K562 (cell line): ENCODE results near the gene TAF3. TPM values are rescaled to one million over a fixed set of nuclear protein-coding genes. Genes with fewer than 3 reads are reported as not detected.

Experiments
- E2F6 ChIP-seq, 2 experiments: IDR thresholded peaks; 2 replicates each; pipeline ENCODE4 v1.6.1; 2011; ENCODE audit warnings: borderline replicate concordance in 1 of 2, control low read depth in 1 of 2, low read depth in 1 of 2, low read length in 1 of 2, mild to moderate bottlenecking in 1 of 2, mixed read lengths in 1 of 2, moderate library complexity in 1 of 2; ENCODE audit not compliant: insufficient read depth in 1 of 2, insufficient read length in 1 of 2, poor library complexity in 1 of 2, severe bottlenecking in 1 of 2; ENCODE audit errors: extremely low read depth in 1 of 2
- ETV5 ChIP-seq: sonication (generic); formaldehyde crosslinking; IDR thresholded peaks from 2 replicates; pipeline ENCODE4 v1.4.0; 2020; ENCODE audit warnings: low read depth, mild to moderate bottlenecking, missing genetic modification reagents
- FIP1L1 ChIP-seq: fragments of 200-400 bp; formaldehyde crosslinking; IDR thresholded peaks from 2 replicates; pipeline ENCODE4 v1.6.1; 2018; ENCODE audit warnings: mild to moderate bottlenecking, low read depth, low read length; ENCODE audit not compliant: poor library complexity, severe bottlenecking
- FOXP1 ChIP-seq: sonication (generic); formaldehyde crosslinking; IDR thresholded peaks from 2 replicates; pipeline ENCODE4 v1.8.0; 2022; ENCODE audit warnings: mild to moderate bottlenecking, missing genetic modification reagents
- MGA ChIP-seq: fragments of 450-650 bp; IDR thresholded peaks from 2 replicates; pipeline ENCODE4 v1.6.1; 2016; ENCODE audit warnings: mild to moderate bottlenecking, moderate library complexity
- PTRF ChIP-seq: fragments of 450-650 bp; IDR thresholded peaks from 2 replicates; pipeline ENCODE4 v1.6.1; 2016; ENCODE audit warnings: mild to moderate bottlenecking, missing genetic modification characterization, missing compliant biosample characterization
- RBM25 ChIP-seq: fragments of 200-400 bp; formaldehyde crosslinking; IDR thresholded peaks from 2 replicates; pipeline ENCODE4 v1.6.1; 2018; ENCODE audit warnings: low read length, low read depth, moderate library complexity; ENCODE audit not compliant: severe bottlenecking
- TEAD1 ChIP-seq, 2 experiments: fragments of 450-650 bp in 1 of 2; sonication (generic) in 1 of 2; formaldehyde crosslinking; IDR thresholded peaks; 2 replicates each; pipeline versions ENCODE4 v1.4.0 to v1.8.0; 2020 to 2022; ENCODE audit warnings: mild to moderate bottlenecking in 2 of 2, missing genetic modification reagents in 1 of 2
- ZHX1 ChIP-seq: fragments of 150-350 bp; conservative IDR thresholded peaks from 2 replicates; pipeline ENCODE4 v1.6.1; 2014; ENCODE audit warnings: low read length
- ZNF239 ChIP-seq: fragments of 250-450 bp; sonication (Bioruptor Pico); IDR thresholded peaks from 2 replicates; pipeline ENCODE4 v1.4.0; 2020; ENCODE audit warnings: mild to moderate bottlenecking
- polyA plus RNA-seq, 8 experiments: library from polyadenylated mRNA; depleted of rRNA in 4 of 8; stranded (reverse) in 5 of 8; unstranded in 3 of 8; fragments of >200 nt; fragmentation: Nextera tagmentation in 2 of 8; fragmentation: Illumina TruSeq in 1 of 8; extraction: Ambion mirVana in 2 of 8; extraction: Trizol in 1 of 8; gene quantifications; 2 replicates each; pipeline versions ENCODE4 v1.2.1 to v1.2.3, GENCODE V29; 2011 to 2014; ENCODE audit warnings: inconsistent platforms in 1 of 8, missing spikeins in 1 of 8
- total RNA-seq, 7 experiments: library from RNA; depleted of rRNA in 6 of 7; stranded (reverse); fragments of >200 nt in 6 of 7; fragmentation: Illumina TruSeq in 2 of 7; extraction: Trizol in 2 of 7; gene quantifications; 2 replicates each; pipeline versions ENCODE4 v1.2.1 to v1.2.3, GENCODE V29; 2011 to 2021; ENCODE audit warnings: low replicate concordance in 1 of 7

Gene TAF3
- total and polyA plus RNA-seq, 9 of the 15 experiments (the other 6 are each of a cell fraction or from before 2014, with no cell fraction given), result 1.5 to 9.9 (median 4.1) TPM

- TF ChIP-seq ZHX1 (peak; percentile 89), FIP1L1 (peak; percentile 50), E2F6 (IDR thresholded peaks at IDR 0.05; ENCODE audit: borderline replicate concordance in 1 of 2, extremely low read depth in 1 of 2, insufficient read depth in 1 of 2, insufficient read length in 1 of 2, low read depth in 1 of 2, low read length in 1 of 2, poor library complexity in 1 of 2, severe bottlenecking in 1 of 2) (no peak), ETV5 (CRISPR knock-in tag) (peak; percentile 45; the same call in 1 of the 2 replicates), PTRF (tag) (no peak), TEAD1 (CRISPR knock-in tag; IDR thresholded peaks at IDR 0.05) (0 out of 4 replicates have a peak, but pooled peaks of 1 of the 2 experiments have one; percentile 15), MGA (no peak), RBM25 (peak; percentile 78), FOXP1 (CRISPR knock-in tag) (0 out of 2 replicates have a peak, but pooled peaks have one; percentile 9), ZNF239 (CRISPR knock-in tag) (no peak)
Measured at GRCh38 chr10:7787857-7788638, 30.3 kb upstream of the TAF3 start, which contains the start of the genes ATP5F1C and KIN (continued).
